A549 (cell line): ENCODE data around the gene ARL5C. TPM values are rescaled to one million over a fixed set of nuclear protein-coding genes. Genes with fewer than 3 reads are reported as not detected.

ENCODE experiments used
- ATAC-seq, 2 experiments: fragments of 200-7000 bp in 1 of 2; fragments of >200 bp in 1 of 2; cut with Nextera tagmentation in 1 of 2; cut with Tn5 transposase in 1 of 2; 3 replicates each; pipeline versions ENCODE4 v1.8.0 to v1.9.1; 2018 to 2020; ENCODE audit warnings: mild to moderate bottlenecking in 1 of 2, moderate library complexity in 1 of 2
- CTCF ChIA-PET: fragments of 300-600 bp; sonication (Branson Sonifier 250); formaldehyde crosslinking; extraction: SDS; loops from one replicate; lab custom pipeline; 2021; ENCODE audit warnings: antibody characterized with exemption, inconsistent platforms; lab: Yijun Ruan, JAX
- POLR2A ChIA-PET: fragments of 350-600 bp; formaldehyde crosslinking; extraction: SDS; loops from one replicate; lab custom pipeline; 2021; ENCODE audit warnings: antibody characterized with exemption, inconsistent platforms; lab: Yijun Ruan, JAX
- DNase-seq, 2 experiments: peaks; one replicate each; pipeline versions ENCODE4 v3.0.0 to v3.0.0-alpha.2; 2011 to 2016; ENCODE audit warnings: low read depth in 1 of 2, low spot score in 1 of 2
- FAIRE-seq: peaks from 2 replicates; lab custom pipeline; 2011; peaks lifted over from hg19 to GRCh38; lab: Jason Lieb, UNC
- H3K27ac ChIP-seq, 2 experiments: fragments of >200 bp; sonication (Bioruptor Twin); formaldehyde crosslinking; 3 replicates each; pipeline ENCODE4 v1.5.1; 2016 to 2017
- H3K4me1 ChIP-seq: fragments of >200 bp; sonication (Bioruptor Twin); formaldehyde crosslinking; 3 replicates; pipeline ENCODE4 v1.6.1; 2016
- H3K4me2 ChIP-seq: fragments of >200 bp; sonication (Bioruptor Twin); formaldehyde crosslinking; 3 replicates; pipeline ENCODE4 v1.6.1; 2016
- H3K4me3 ChIP-seq: fragments of >200 bp; sonication (Bioruptor Twin); formaldehyde crosslinking; 3 replicates; pipeline ENCODE4 v1.5.1; 2016
- H3K9me3 ChIP-seq: fragments of >200 bp; sonication (Bioruptor Twin); formaldehyde crosslinking; 3 replicates; pipeline ENCODE4 v1.6.1; 2016
- CEBPB ChIP-seq, 2 experiments: fragments of >200 bp in 1 of 2; sonication (Bioruptor Twin) in 1 of 2; formaldehyde crosslinking in 1 of 2; IDR thresholded peaks; 2 replicates each; pipeline ENCODE4 v1.6.1; 2012 to 2016
- E2F6 ChIP-seq: IDR thresholded peaks from 2 replicates; pipeline ENCODE4 v1.6.1; 2012; ENCODE audit warnings: low read depth, borderline replicate concordance
- EHF ChIP-seq: fragments of 250-450 bp; sonication (Bioruptor Pico); IDR thresholded peaks from 2 replicates; pipeline ENCODE4 v1.5.0; 2020; ENCODE audit warnings: mild to moderate bottlenecking
- ESRRA ChIP-seq: fragments of 150-350 bp; IDR thresholded peaks from 2 replicates; pipeline ENCODE4 v1.6.1; 2014; ENCODE audit warnings: mild to moderate bottlenecking, low read length, borderline replicate concordance
- FOXS1 ChIP-seq: fragments of 250-450 bp; sonication (Bioruptor Pico); IDR thresholded peaks from 2 replicates; pipeline ENCODE4 v1.5.0; 2020; ENCODE audit warnings: mild to moderate bottlenecking, moderate library complexity
- GATA3 ChIP-seq: IDR thresholded peaks from 2 replicates; pipeline ENCODE4 v1.6.1; 2012; ENCODE audit warnings: borderline replicate concordance
- HDAC2 ChIP-seq: fragments of 200-600 bp; sonication (generic); IDR thresholded peaks from 2 replicates; pipeline ENCODE4 v1.6.1; 2016
- HEYL ChIP-seq: fragments of 250-450 bp; sonication (Bioruptor Pico); IDR thresholded peaks from 2 replicates; pipeline ENCODE4 v1.8.0; 2021; ENCODE audit warnings: mild to moderate bottlenecking, moderate library complexity
- HOXB13 ChIP-seq: fragments of 250-450 bp; sonication (Bioruptor Pico); IDR thresholded peaks from 2 replicates; pipeline ENCODE4 v1.5.0; 2020; ENCODE audit warnings: low read depth, mild to moderate bottlenecking, moderate library complexity
- HOXB5 ChIP-seq: fragments of 250-450 bp; sonication (Bioruptor Pico); IDR thresholded peaks from 2 replicates; pipeline ENCODE4 v1.5.0; 2020; ENCODE audit warnings: mild to moderate bottlenecking, moderate library complexity
- JUN ChIP-seq, 2 experiments: fragments of >200 bp; sonication (Bioruptor Twin); formaldehyde crosslinking; IDR thresholded peaks; 2 replicates in 1 of 2; 3 replicates in 1 of 2; pipeline ENCODE4 v1.6.1; 2016 to 2017
- KDM1A ChIP-seq: fragments of 200-600 bp; sonication (generic); IDR thresholded peaks from 2 replicates; pipeline ENCODE4 v1.6.1; 2016; ENCODE audit warnings: low read depth, mild to moderate bottlenecking
- KDM5A ChIP-seq: fragments of 200-600 bp; sonication (generic); IDR thresholded peaks from 2 replicates; pipeline ENCODE4 v1.6.1; 2016; ENCODE audit warnings: antibody characterized with exemption, mild to moderate bottlenecking
- NPAS2 ChIP-seq: fragments of 250-450 bp; sonication (Bioruptor Pico); IDR thresholded peaks from 2 replicates; pipeline ENCODE4 v1.8.0; 2022; ENCODE audit warnings: mild to moderate bottlenecking, moderate library complexity, borderline replicate concordance
- NR3C1 ChIP-seq: fragments of >200 bp; sonication (Bioruptor Twin); formaldehyde crosslinking; IDR thresholded peaks from 3 replicates; pipeline ENCODE4 v1.6.1; 2017
- PHF8 ChIP-seq: fragments of 200-600 bp; sonication (generic); IDR thresholded peaks from 2 replicates; pipeline ENCODE4 v1.6.1; 2016; ENCODE audit warnings: low read depth, mild to moderate bottlenecking, antibody characterized with exemption, moderate library complexity, borderline replicate concordance
- POLR2AphosphoS2 ChIP-seq: conservative IDR thresholded peaks from 2 replicates; pipeline ENCODE4 v1.6.1; 2012; ENCODE audit warnings: low read length, improper control_type of control experiment, inconsistent platforms
- RAD21 ChIP-seq, 2 experiments: fragments of >200 bp in 1 of 2; sonication (Bioruptor Twin) in 1 of 2; formaldehyde crosslinking in 1 of 2; IDR thresholded peaks in 1 of 2; conservative IDR thresholded peaks in 1 of 2; 2 replicates in 1 of 2; 3 replicates in 1 of 2; pipeline ENCODE4 v1.6.1; 2012 to 2018; ENCODE audit warnings: inconsistent platforms in 1 of 2
- RARB ChIP-seq: fragments of 250-450 bp; sonication (Bioruptor Pico); IDR thresholded peaks from 2 replicates; pipeline ENCODE4 v1.8.0; 2021; ENCODE audit warnings: mild to moderate bottlenecking, moderate library complexity
- RFX5 ChIP-seq: fragments of 450-650 bp; IDR thresholded peaks from 2 replicates; pipeline ENCODE4 v1.7.1; 2014; ENCODE audit warnings: antibody characterized with exemption, mild to moderate bottlenecking, moderate library complexity
- RNF2 ChIP-seq: fragments of 200-600 bp; sonication (generic); IDR thresholded peaks from 2 replicates; pipeline ENCODE4 v1.6.1; 2016; ENCODE audit warnings: low read depth, mild to moderate bottlenecking, antibody characterized with exemption, moderate library complexity, borderline replicate concordance
- TFCP2L1 ChIP-seq: fragments of 250-450 bp; sonication (Bioruptor Pico); IDR thresholded peaks from 2 replicates; pipeline ENCODE4 v1.5.0; 2021; ENCODE audit warnings: mild to moderate bottlenecking
- TP53 ChIP-seq: fragments of 250-450 bp; sonication (Bioruptor Pico); IDR thresholded peaks from 2 replicates; pipeline ENCODE4 v1.5.0; 2021; ENCODE audit warnings: mild to moderate bottlenecking, moderate library complexity
- ZFP36 ChIP-seq: fragments of 450-650 bp; IDR thresholded peaks from 2 replicates; pipeline ENCODE4 v1.6.1; 2014; ENCODE audit warnings: borderline replicate concordance; ENCODE audit not compliant: partially characterized antibody
- ZSCAN20 ChIP-seq: fragments of 250-450 bp; sonication (Bioruptor Pico); IDR thresholded peaks from 2 replicates; pipeline ENCODE4 v1.8.0; 2022; ENCODE audit warnings: mild to moderate bottlenecking, moderate library complexity
- WGBS: methylation state at CpG from one replicate; pipeline ENCODE4 v1.1.6; 2017; ENCODE audit errors: missing lambda C conversion rate; 5-methylcytosine and 5-hydroxymethylcytosine counted together
- polyA plus RNA-seq, 4 experiments: library from polyadenylated mRNA; depleted of rRNA in 3 of 4; stranded (reverse); fragments of >200 nt; fragmentation: RNase III in 1 of 4; extraction: RNeasy Plus Mini Kit Qiagen cat#74134 plus additional on column Dnase treatment in 1 of 4; gene quantifications; 2 replicates in 3 of 4; 3 replicates in 1 of 4; pipeline ENCODE4 v1.2.3, GENCODE V29; 2011 to 2017
- TF ChIP-seq, protein P1 (sequence below): fragments of 150-350 bp; IDR thresholded peaks from 2 replicates; pipeline ENCODE4 v1.6.1; 2014; ENCODE audit warnings: low read depth, mild to moderate bottlenecking, low read length
- TF ChIP-seq, protein P2 (sequence below): fragments of >200 bp; sonication (Bioruptor Twin); formaldehyde crosslinking; IDR thresholded peaks from 2 replicates; pipeline ENCODE4 v1.6.1; 2016

The ARL5C gene
- polyA plus RNA-seq, 2 of the 4 experiments (the other 2 are of a cell fraction) = not detected

DNA sequence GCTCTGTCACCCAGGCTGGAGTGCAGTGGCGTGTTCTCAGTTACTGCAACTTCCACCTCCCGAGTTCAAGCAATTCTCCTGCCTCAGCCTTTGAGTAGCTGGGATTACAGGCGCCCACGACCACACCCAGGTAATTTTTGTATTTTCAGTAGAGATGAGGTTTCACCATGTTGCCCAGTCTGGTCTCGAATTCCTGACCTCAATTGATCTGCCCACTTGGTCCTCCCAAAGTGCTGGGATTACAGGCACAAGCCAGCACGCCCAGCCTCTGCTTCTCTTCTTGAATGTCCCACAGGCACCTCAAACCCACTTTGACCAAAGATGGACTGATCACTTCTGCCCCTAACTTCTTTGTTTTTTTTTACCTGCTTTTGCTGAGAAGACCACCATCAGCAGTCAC, 4.6 kb upstream of the ARL5C start:
- no peak overlapping the region for H3K4me2 ChIP-seq
- POLR2A ChIA-PET = no interaction called here
- ATAC-seq = no peak
- CTCF ChIA-PET = interaction anchor here (0.7 to 30.5 kb wide), 8 partner anchors 12 to 289 kb away, joined by 3 to 612 read pairs (median 6); partner anchors contain the start of genes ARL5C and PLXDC1
- WGBS = 66% methylated on average over 6 of the region's 6 CpGs
- no peak overlapping the region for H3K27ac ChIP-seq
- no peak for DNase-seq
- H3K4me1 ChIP-seq = no peaks in the 10 kb centered on the region
- no peaks in the 10 kb centered on the region for H3K9me3 ChIP-seq
- TF ChIP-seq RFX5 (no peak), PHF8 (no peak), CEBPB (IDR thresholded peaks at IDR 0.05) (no peak), TFCP2L1 (no peak), NR3C1 (no peak), EHF (no peak), FOXS1 (CRISPR knock-in tag) (no peak), ESRRA (no peak), ZFP36 (no peak), POLR2AphosphoS2 (no peak), KDM5A (no peak), HOXB13 (no peak), RAD21 (conservative IDR thresholded peaks at IDR 0.05 in 1 of 2, IDR thresholded peaks at IDR 0.05 in 1 of 2) (no peak), HEYL (CRISPR knock-in tag) (no peak), TP53 (CRISPR knock-in tag) (no peak), HOXB5 (CRISPR knock-in tag) (no peak)
- TF ChIP-seq, protein P1, sequence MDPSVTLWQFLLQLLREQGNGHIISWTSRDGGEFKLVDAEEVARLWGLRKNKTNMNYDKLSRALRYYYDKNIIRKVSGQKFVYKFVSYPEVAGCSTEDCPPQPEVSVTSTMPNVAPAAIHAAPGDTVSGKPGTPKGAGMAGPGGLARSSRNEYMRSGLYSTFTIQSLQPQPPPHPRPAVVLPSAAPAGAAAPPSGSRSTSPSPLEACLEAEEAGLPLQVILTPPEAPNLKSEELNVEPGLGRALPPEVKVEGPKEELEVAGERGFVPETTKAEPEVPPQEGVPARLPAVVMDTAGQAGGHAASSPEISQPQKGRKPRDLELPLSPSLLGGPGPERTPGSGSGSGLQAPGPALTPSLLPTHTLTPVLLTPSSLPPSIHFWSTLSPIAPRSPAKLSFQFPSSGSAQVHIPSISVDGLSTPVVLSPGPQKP = no peak
- FAIRE-seq = no peak
- H3K4me3 ChIP-seq = no peak overlapping the region

GRCh38 chr17:39170109-39170508, 4.1 kb upstream of the ARL5C start:
- ChIA-PET POLR2A (no interaction called here), CTCF (interaction anchor here (0.7 to 30.5 kb wide), 11 partner anchors 10 to 289 kb away, joined by 3 to 612 read pairs (median 4); partner anchors contain the start of genes ARL5C and PLXDC1)
- Histone ChIP-seq H3K4me1 (no peaks in the 10 kb centered on the region), H3K4me2 (no peak overlapping the region), H3K27ac (no peak overlapping the region), H3K9me3 (no peaks in the 10 kb centered on the region), H3K4me3 (no peak overlapping the region)
- FAIRE-seq = no peak
- DNase-seq = no peak
- no peak for TF ChIP-seq ZSCAN20 (CRISPR knock-in tag)
- TF ChIP-seq ZFP36 = no peak
- TF ChIP-seq KDM1A = no peak
- TF ChIP-seq E2F6 = no peak
- no peak for TF ChIP-seq EHF
- no peak for TF ChIP-seq JUN (IDR thresholded peaks at IDR 0.05)
- no peak for TF ChIP-seq RNF2
- TF ChIP-seq FOXS1 (CRISPR knock-in tag) = no peak
- TF ChIP-seq, protein P2, sequence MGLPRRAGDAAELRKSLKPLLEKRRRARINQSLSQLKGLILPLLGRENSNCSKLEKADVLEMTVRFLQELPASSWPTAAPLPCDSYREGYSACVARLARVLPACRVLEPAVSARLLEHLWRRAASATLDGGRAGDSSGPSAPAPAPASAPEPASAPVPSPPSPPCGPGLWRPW = no peak
- no peak for TF ChIP-seq HDAC2
- no peak for TF ChIP-seq GATA3
- TF ChIP-seq RARB (CRISPR knock-in tag) = no peak
- no peak for TF ChIP-seq NPAS2 (CRISPR knock-in tag)
- no peak for ATAC-seq
- WGBS = 61% methylated on average over 4 of the region's 4 CpGs
